ENCODE results near the gene TNF.
A peak's percentile ranks its signal among the peaks of the same experiment; 100 is the strongest.

The TNF gene

DNA sequence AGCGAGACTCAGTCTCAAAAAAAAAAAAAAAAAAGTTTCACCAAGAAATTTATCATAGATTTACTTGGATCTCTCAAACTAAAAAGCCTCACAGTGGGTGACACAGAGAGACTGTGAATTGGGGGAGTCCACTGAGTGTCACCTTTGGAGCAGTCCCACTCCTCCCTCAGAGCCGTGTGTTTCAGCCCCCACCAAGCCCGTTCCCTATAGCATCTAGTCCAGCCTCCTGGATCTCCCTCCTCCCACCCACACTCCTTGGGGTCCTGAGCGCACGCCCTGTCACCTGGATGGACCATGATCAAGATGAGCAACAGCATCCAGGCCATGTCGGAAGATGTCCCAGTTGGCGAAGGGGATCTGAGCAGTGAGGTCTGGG, 17.0 kb downstream of the TNF start:
- TF ChIP-seq, protein P1, sequence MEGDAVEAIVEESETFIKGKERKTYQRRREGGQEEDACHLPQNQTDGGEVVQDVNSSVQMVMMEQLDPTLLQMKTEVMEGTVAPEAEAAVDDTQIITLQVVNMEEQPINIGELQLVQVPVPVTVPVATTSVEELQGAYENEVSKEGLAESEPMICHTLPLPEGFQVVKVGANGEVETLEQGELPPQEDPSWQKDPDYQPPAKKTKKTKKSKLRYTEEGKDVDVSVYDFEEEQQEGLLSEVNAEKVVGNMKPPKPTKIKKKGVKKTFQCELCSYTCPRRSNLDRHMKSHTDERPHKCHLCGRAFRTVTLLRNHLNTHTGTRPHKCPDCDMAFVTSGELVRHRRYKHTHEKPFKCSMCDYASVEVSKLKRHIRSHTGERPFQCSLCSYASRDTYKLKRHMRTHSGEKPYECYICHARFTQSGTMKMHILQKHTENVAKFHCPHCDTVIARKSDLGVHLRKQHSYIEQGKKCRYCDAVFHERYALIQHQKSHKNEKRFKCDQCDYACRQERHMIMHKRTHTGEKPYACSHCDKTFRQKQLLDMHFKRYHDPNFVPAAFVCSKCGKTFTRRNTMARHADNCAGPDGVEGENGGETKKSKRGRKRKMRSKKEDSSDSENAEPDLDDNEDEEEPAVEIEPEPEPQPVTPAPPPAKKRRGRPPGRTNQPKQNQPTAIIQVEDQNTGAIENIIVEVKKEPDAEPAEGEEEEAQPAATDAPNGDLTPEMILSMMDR (IDR thresholded peaks at IDR 0.05; ENCODE audit: insufficient read depth, missing control alignments): no peak
- FAIRE-seq (no peak), DNase-seq (ENCODE audit: insufficient read length, low spot score) (no peak)

DNA sequence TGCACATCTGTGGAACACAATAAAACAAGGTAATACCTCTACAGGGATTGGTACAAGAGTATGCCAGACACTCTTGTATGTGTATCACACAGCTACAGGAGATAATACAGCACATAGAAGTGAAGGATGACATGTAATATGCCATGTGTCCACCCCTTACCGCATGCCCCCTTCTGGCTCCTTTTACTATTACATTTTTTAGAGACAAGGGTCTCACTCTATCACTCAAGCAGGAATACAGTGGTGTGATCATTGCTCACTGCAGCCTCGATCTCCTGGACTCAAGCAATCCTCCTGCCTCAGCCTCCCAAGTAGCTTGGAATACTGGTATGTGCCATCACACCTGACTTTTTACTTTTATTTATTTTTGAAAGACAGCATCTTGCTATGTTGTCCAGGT, 21.6 kb downstream of the TNF start:
- no peak for DNase-seq (ENCODE audit: insufficient read length, low spot score)
- no peak for FAIRE-seq
- TF ChIP-seq, protein P1 (IDR thresholded peaks at IDR 0.05; ENCODE audit: insufficient read depth, missing control alignments): peak; percentile 45

DNA sequence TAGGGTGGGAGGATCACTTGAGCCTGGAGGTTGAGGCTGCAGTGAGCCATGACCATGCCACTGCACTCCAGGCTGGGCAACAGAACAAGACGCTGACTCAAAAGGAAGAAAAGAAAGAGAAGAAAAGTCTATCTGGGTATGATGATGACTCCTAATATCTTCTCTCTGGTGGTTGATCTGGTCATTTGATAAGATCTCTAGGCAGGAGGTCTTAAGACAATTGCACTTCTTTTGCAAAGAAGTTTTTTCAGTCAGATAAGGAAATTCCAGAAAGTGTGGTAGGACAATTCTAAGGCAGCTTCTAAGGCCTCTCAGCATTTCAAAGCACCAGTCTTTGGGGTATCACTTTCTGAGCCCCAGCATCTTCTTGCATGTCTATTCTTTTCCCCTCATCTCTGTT, 32.0 kb downstream of the TNF start:
- DNase-seq (ENCODE audit: insufficient read length, low spot score) (no peak), FAIRE-seq (no peak)
- TF ChIP-seq, protein P1 (IDR thresholded peaks at IDR 0.05; ENCODE audit: insufficient read depth, missing control alignments): no peak

DNA sequence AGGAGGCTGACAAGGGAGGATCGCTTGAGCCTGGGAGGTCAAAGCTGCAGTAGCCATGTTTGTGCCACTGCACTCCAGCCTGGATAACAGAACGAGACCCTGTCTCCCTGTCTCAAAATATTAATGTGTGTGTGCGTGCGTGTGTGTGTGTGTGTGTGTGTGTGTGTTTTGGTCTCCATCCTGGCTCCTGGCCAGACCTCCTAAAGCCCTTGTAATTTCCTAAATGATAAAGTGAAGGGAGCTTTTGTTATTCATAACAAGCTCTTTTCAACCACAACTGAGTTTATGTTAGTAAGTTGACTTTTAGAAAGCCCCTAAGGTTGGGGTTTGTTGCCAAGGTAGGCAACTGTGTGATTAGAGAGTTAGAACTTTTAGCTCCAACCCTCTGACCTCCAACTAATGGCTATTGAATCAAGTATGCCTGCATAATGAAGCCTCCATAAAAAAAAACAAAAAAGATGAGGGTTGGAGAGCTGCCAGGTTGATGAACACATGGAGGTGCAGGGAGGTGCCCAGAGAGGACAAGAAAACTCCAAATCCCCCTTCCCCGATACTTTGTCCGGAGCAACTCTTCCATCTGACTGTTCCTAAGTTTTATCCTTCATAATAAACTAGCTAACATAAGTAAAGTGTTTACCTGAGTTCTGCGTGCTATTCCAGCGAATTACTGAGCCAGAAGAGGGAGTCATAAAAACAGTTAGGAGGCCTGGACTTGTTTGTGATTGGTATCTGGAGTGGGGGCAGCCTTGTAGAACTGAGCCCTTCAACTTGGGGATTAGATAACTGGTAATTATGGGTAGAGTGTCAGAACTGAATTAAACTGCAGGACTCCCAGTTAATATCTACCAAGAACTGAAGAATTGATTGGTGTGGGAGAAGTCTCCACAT, 34.4 kb downstream of the TNF start:
- FAIRE-seq (no peak), DNase-seq (ENCODE audit: insufficient read length, low spot score) (no peak)
- TF ChIP-seq, protein P1 (IDR thresholded peaks at IDR 0.05; ENCODE audit: insufficient read depth, missing control alignments): no peak

DNA sequence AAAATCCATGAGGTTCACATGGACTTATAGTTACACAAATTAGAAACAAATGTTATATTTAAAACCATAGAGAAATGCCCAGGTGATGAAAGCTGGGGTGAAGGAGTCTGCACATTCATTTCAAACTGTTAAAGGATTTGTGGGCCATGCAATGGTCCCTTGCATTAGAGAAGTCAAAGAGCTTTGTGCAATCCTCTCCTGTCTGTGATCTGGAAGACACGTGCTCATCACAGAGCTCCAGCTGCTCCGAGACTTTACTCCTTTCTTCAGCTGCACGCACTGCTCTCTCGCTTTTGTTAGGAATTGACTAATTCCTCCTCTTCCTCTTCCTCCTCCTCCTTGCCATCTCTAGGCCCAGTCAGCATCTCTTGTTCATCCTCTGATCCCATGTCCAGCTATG, 35.6 kb downstream of the TNF start:
- FAIRE-seq (no peak), DNase-seq (ENCODE audit: insufficient read length, low spot score) (no peak)
- TF ChIP-seq, protein P1 (IDR thresholded peaks at IDR 0.05; ENCODE audit: insufficient read depth, missing control alignments): no peak

DNA sequence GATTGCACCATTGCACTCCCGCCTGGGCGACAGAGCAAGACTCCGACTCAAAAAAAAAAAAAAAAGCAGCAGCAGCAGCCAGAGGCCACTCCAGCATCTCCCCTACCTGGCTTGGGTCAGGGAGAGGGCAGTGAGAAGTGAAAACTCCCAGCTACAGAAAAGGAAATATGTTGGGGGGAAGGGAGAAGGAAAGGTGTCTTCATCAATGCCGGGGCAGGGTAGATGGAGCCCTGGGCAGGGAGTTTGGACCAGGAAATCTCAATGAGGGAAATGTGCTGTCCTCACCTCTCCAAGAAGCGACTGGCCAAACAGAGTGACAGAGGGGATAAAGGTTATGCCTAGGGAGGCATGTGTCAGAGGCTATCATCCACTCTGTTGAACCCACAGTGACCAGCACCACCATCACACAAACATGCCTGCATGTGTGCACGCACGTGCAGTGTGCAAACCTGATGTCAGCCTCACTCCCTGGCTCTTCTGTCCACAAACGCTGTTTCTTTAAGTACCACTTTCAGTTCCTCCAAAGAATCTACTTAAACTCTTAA, 38.8 kb downstream of the TNF start:
- DNase-seq (ENCODE audit: insufficient read length, low spot score) (no peak), FAIRE-seq (no peak)
- TF ChIP-seq, protein P1 (IDR thresholded peaks at IDR 0.05; ENCODE audit: insufficient read depth, missing control alignments): no peak

Data from D721Med (cell line).